Right renal pelvis (tissue), 4 donors: Measurements from ENCODE around the gene DCANP1. TPM values are rescaled to one million over a fixed set of nuclear protein-coding genes. Genes with fewer than 3 reads are reported as not detected.

Experiments used
- polyA plus RNA-seq, 4 donors: library from polyadenylated mRNA; unstranded; fragments of 120-200 nt; gene quantifications; one replicate each; pipeline ENCODE4 v1.2.1, GENCODE V29; 2013; ENCODE audit not compliant: insufficient read length in 4 of 4

DCANP1 gene
- polyA plus RNA-seq, 4 donors, result 0.06 to 0.14 TPM; not detected in 2

Other genes starting within 250 kb of the DCANP1 start
- gene MACROH2A1, start 48.1 kb downstream of the DCANP1 start, polyA plus RNA-seq, result 100 to 1,000 TPM; 214 to 219 (median 216) TPM
- gene TIFAB, start 5.0 kb upstream of the DCANP1 start, polyA plus RNA-seq, result under 1 TPM; 0.06 to 0.28 (median 0.18) TPM
- gene NEUROG1, start 88.6 kb upstream of the DCANP1 start, polyA plus RNA-seq, result not detected
- 10 to 100 TPM; 18.0 to 45.3 (median 38.3) TPM for gene CXCL14, start 131.6 kb upstream of the DCANP1 start, polyA plus RNA-seq